ENCODE data around the gene KRTAP1-1. TPM values are rescaled to one million over a fixed set of nuclear protein-coding genes. Genes with fewer than 3 reads are reported as not detected.
"Not testable (repeated sequence)": the region's sequence is repeated elsewhere in the genome, so short reads cannot be mapped to it uniquely, and the experiment has no call there.

Gene KRTAP1-1
- total RNA-seq, 1 donor from 2014 or later, result not detected

GRCh38 chr17:41065016-41065689 lies 23.9 kb upstream of the KRTAP1-1 start:
- H3K4me3 Mint-ChIP-seq (ENCODE audit: low read depth); H3K4me1 Mint-ChIP-seq (ENCODE audit: low read depth); DNase-seq (ENCODE audit: low spot score); H3K9me3 Mint-ChIP-seq; H3K36me3 Mint-ChIP-seq (ENCODE audit: low read depth); intact Hi-C loops (cut with micrococcal nuclease); H3K27ac Mint-ChIP-seq: not testable (repeated sequence)
- H3K27me3 Mint-ChIP-seq (ENCODE audit: low read depth), result peaks cover 23% of the 10 kb centered on the region

- intact Hi-C loops (cut with micrococcal nuclease), result no loop called here
- Mint-ChIP-seq H3K27me3 (ENCODE audit: low read depth) (peaks cover 27% of the 10 kb centered on the region), H3K4me3 (ENCODE audit: low read depth) (no peak overlapping the region), H3K27ac (no peak overlapping the region), H3K4me1 (ENCODE audit: low read depth) (no peaks in the 10 kb centered on the region), H3K36me3 (ENCODE audit: low read depth) (no peaks in the 10 kb centered on the region), H3K9me3 (no peaks in the 10 kb centered on the region)
- no peak for DNase-seq (ENCODE audit: low spot score)
Observed at GRCh38 chr17:41064301-41064700, 23.1 kb upstream of the KRTAP1-1 start.

GRCh38 chr17:41063449-41063848 lies 22.2 kb upstream of the KRTAP1-1 start:
- Mint-ChIP-seq H3K36me3 (ENCODE audit: low read depth) (no peaks in the 10 kb centered on the region), H3K4me1 (ENCODE audit: low read depth) (no peaks in the 10 kb centered on the region), H3K27ac (no peak overlapping the region), H3K9me3 (no peaks in the 10 kb centered on the region), H3K27me3 (ENCODE audit: low read depth) (peaks cover 34% of the 10 kb centered on the region), H3K4me3 (ENCODE audit: low read depth) (no peak overlapping the region)
- no peak for DNase-seq (ENCODE audit: low spot score)
- intact Hi-C loops (cut with micrococcal nuclease), result no loop called here

- H3K9me3 Mint-ChIP-seq, result peaks cover 5% of the 10 kb centered on the region
- intact Hi-C loops (cut with micrococcal nuclease), result no loop called here
- no peak for DNase-seq (ENCODE audit: low spot score)
- H3K36me3 Mint-ChIP-seq (ENCODE audit: low read depth), result no peaks in the 10 kb centered on the region
- H3K4me3 Mint-ChIP-seq (ENCODE audit: low read depth), result no peak overlapping the region
- no peak overlapping the region for H3K27ac Mint-ChIP-seq
- H3K4me1 Mint-ChIP-seq (ENCODE audit: low read depth), result no peaks in the 10 kb centered on the region
- peaks cover 35% of the 10 kb centered on the region for H3K27me3 Mint-ChIP-seq (ENCODE audit: low read depth)
Observed at GRCh38 chr17:41061964-41062363, 20.7 kb upstream of the KRTAP1-1 start.

GRCh38 chr17:41060052-41060604 lies 18.9 kb upstream of the KRTAP1-1 start, which contains the start of gene KRTAP2-3:
KRTAP2-3 (minus strand) TSS chr17:41060114; CDS start chr17:41060050, 64 bp downstream.
- Mint-ChIP-seq H3K27me3 (ENCODE audit: low read depth) (peaks cover 35% of the 10 kb centered on the region), H3K27ac (no peak within 1 kb of the TSS), H3K36me3 (ENCODE audit: low read depth) (no peaks in the 10 kb centered on the region), H3K4me3 (ENCODE audit: low read depth) (no peak within 1 kb of the TSS), H3K4me1 (ENCODE audit: low read depth) (no peaks in the 10 kb centered on the region), H3K9me3 (peaks cover 5% of the 10 kb centered on the region)
- intact Hi-C loops (cut with micrococcal nuclease), result no loop called here
- DNase-seq (ENCODE audit: low spot score), result no peak

GRCh38 chr17:41059276-41060051 lies 18.2 kb upstream of the KRTAP1-1 start:
- H3K4me3 Mint-ChIP-seq (ENCODE audit: low read depth); H3K36me3 Mint-ChIP-seq (ENCODE audit: low read depth); H3K27ac Mint-ChIP-seq; H3K4me1 Mint-ChIP-seq (ENCODE audit: low read depth); H3K9me3 Mint-ChIP-seq; DNase-seq (ENCODE audit: low spot score); intact Hi-C loops (cut with micrococcal nuclease): not testable (repeated sequence)
- H3K27me3 Mint-ChIP-seq (ENCODE audit: low read depth), result peaks cover 35% of the 10 kb centered on the region

GRCh38 chr17:41058741-41059140 lies 17.5 kb upstream of the KRTAP1-1 start:
- no peak for DNase-seq (ENCODE audit: low spot score)
- Mint-ChIP-seq H3K27me3 (ENCODE audit: low read depth) (peaks cover 34% of the 10 kb centered on the region), H3K4me1 (ENCODE audit: low read depth) (no peaks in the 10 kb centered on the region), H3K9me3 (peaks cover 5% of the 10 kb centered on the region), H3K27ac (no peak overlapping the region), H3K36me3 (ENCODE audit: low read depth) (no peaks in the 10 kb centered on the region), H3K4me3 (ENCODE audit: low read depth) (no peak overlapping the region)
- intact Hi-C loops (cut with micrococcal nuclease), result no loop called here

GRCh38 chr17:41057547-41057946 lies 16.3 kb upstream of the KRTAP1-1 start:
- H3K36me3 Mint-ChIP-seq (ENCODE audit: low read depth), result no peaks in the 10 kb centered on the region
- H3K9me3 Mint-ChIP-seq, result peaks cover 5% of the 10 kb centered on the region
- peaks cover 32% of the 10 kb centered on the region for H3K27me3 Mint-ChIP-seq (ENCODE audit: low read depth)
- H3K4me1 Mint-ChIP-seq (ENCODE audit: low read depth), result no peaks in the 10 kb centered on the region
- no peak overlapping the region for H3K4me3 Mint-ChIP-seq (ENCODE audit: low read depth)
- H3K27ac Mint-ChIP-seq, result no peak overlapping the region
- intact Hi-C loops (cut with micrococcal nuclease), result no loop called here
- DNase-seq (ENCODE audit: low spot score), result no peak

- intact Hi-C loops (cut with micrococcal nuclease); H3K9me3 Mint-ChIP-seq; DNase-seq (ENCODE audit: low spot score); H3K36me3 Mint-ChIP-seq (ENCODE audit: low read depth); H3K4me1 Mint-ChIP-seq (ENCODE audit: low read depth); H3K27ac Mint-ChIP-seq; H3K4me3 Mint-ChIP-seq (ENCODE audit: low read depth): not testable (repeated sequence)
- peaks cover 22% of the 10 kb centered on the region for H3K27me3 Mint-ChIP-seq (ENCODE audit: low read depth)
Observed at GRCh38 chr17:41055130-41055529, 13.9 kb upstream of the KRTAP1-1 start, which contains the start of gene KRTAP2-2. KRTAP2-2 (minus strand) TSS chr17:41055230; CDS start chr17:41055211, 19 bp downstream.

GRCh38 chr17:41054556-41054955 lies 13.3 kb upstream of the KRTAP1-1 start:
- H3K9me3 Mint-ChIP-seq; H3K4me3 Mint-ChIP-seq (ENCODE audit: low read depth); H3K4me1 Mint-ChIP-seq (ENCODE audit: low read depth); H3K36me3 Mint-ChIP-seq (ENCODE audit: low read depth); DNase-seq (ENCODE audit: low spot score); H3K27ac Mint-ChIP-seq; intact Hi-C loops (cut with micrococcal nuclease): not testable (repeated sequence)
- peaks cover 23% of the 10 kb centered on the region for H3K27me3 Mint-ChIP-seq (ENCODE audit: low read depth)

- Mint-ChIP-seq H3K27ac (no peak overlapping the region), H3K27me3 (ENCODE audit: low read depth) (peaks cover 19% of the 10 kb centered on the region), H3K36me3 (ENCODE audit: low read depth) (no peaks in the 10 kb centered on the region), H3K9me3 (peaks cover 5% of the 10 kb centered on the region), H3K4me1 (ENCODE audit: low read depth) (no peaks in the 10 kb centered on the region), H3K4me3 (ENCODE audit: low read depth) (no peak overlapping the region)
- intact Hi-C loops (cut with micrococcal nuclease), result no loop called here
- DNase-seq (ENCODE audit: low spot score), result no peak
Observed at GRCh38 chr17:41054025-41054424, 12.8 kb upstream of the KRTAP1-1 start.

GRCh38 chr17:41052566-41052965 lies 11.3 kb upstream of the KRTAP1-1 start:
- DNase-seq (ENCODE audit: low spot score), result no peak
- Mint-ChIP-seq H3K4me1 (ENCODE audit: low read depth) (no peaks in the 10 kb centered on the region), H3K4me3 (ENCODE audit: low read depth) (no peak overlapping the region), H3K9me3 (peaks cover 3% of the 10 kb centered on the region), H3K27ac (no peak overlapping the region), H3K27me3 (ENCODE audit: low read depth) (peaks cover 13% of the 10 kb centered on the region), H3K36me3 (ENCODE audit: low read depth) (no peaks in the 10 kb centered on the region)
- intact Hi-C loops (cut with micrococcal nuclease), result no loop called here

GRCh38 chr17:41049110-41049509 lies 7.9 kb upstream of the KRTAP1-1 start:
- Mint-ChIP-seq H3K27me3 (ENCODE audit: low read depth) (peaks cover 11% of the 10 kb centered on the region), H3K27ac (no peak overlapping the region), H3K36me3 (ENCODE audit: low read depth) (no peaks in the 10 kb centered on the region), H3K9me3 (no peaks in the 10 kb centered on the region), H3K4me1 (ENCODE audit: low read depth) (no peaks in the 10 kb centered on the region), H3K4me3 (ENCODE audit: low read depth) (no peak overlapping the region)
- intact Hi-C loops (cut with micrococcal nuclease), result no loop called here
- no peak for DNase-seq (ENCODE audit: low spot score)
